Right kidney (tissue), 1 donor: ENCODE results near the gene HK2.
"Not testable (repeated sequence)": the region's sequence is repeated elsewhere in the genome, so short reads cannot be mapped to it uniquely, and the experiment has no call there.

Experiments used
- DNase-seq: peaks from one replicate; pipeline ENCODE4 v3.0.0-alpha.2; 2016

Gene HK2

GRCh38 chr2:74834792-74835755 lies 1.1 kb downstream of the HK2 start:
- peak; percentile 90 for DNase-seq

GRCh38 chr2:74835831-74836674 lies 2.1 kb downstream of the HK2 start:
- DNase-seq = peak; percentile 38

GRCh38 chr2:74836675-74837401 lies 2.9 kb downstream of the HK2 start:
- DNase-seq = no peak

- no peak for DNase-seq
These were observed 7.7 kb downstream of the HK2 start for GRCh38 chr2:74841641-74842040.

GRCh38 chr2:74843433-74843832 lies 9.5 kb downstream of the HK2 start:
- DNase-seq = no peak

GRCh38 chr2:74843899-74844298 lies 10.0 kb downstream of the HK2 start:
- no peak for DNase-seq

- no peak for DNase-seq
These were observed 10.8 kb downstream of the HK2 start for GRCh38 chr2:74844752-74845151.

- peak; percentile 44 for DNase-seq
These were observed 11.4 kb downstream of the HK2 start for GRCh38 chr2:74845217-74845751.

- DNase-seq = no peak
These were observed 12.1 kb downstream of the HK2 start for GRCh38 chr2:74845991-74846390.

GRCh38 chr2:74846481-74846880 lies 12.6 kb downstream of the HK2 start:
- DNase-seq = no peak

- no peak for DNase-seq
These were observed 13.3 kb downstream of the HK2 start for GRCh38 chr2:74847070-74847858.

GRCh38 chr2:74849228-74849892 lies 15.4 kb downstream of the HK2 start:
- DNase-seq = no peak

- no peak for DNase-seq
These were observed 16.7 kb downstream of the HK2 start for GRCh38 chr2:74850496-74851190.

- DNase-seq = no peak
These were observed 17.3 kb downstream of the HK2 start for GRCh38 chr2:74851191-74851566.

- DNase-seq = not testable (repeated sequence)
These were observed 19.4 kb downstream of the HK2 start for GRCh38 chr2:74853360-74853759.

GRCh38 chr2:74854401-74854800 lies 20.5 kb downstream of the HK2 start:
- DNase-seq = no peak

GRCh38 chr2:74855114-74855707 lies 21.3 kb downstream of the HK2 start:
- not testable (repeated sequence) for DNase-seq

GRCh38 chr2:74856004-74856578 lies 22.2 kb downstream of the HK2 start:
- DNase-seq = no peak

- no peak for DNase-seq
These were observed 22.7 kb downstream of the HK2 start for GRCh38 chr2:74856599-74856998.
